Fibroblast of skin of abdomen (primary cell): ENCODE results near the gene PSAP.
"Not testable (repeated sequence)": the region's sequence is repeated elsewhere in the genome, so short reads cannot be mapped to it uniquely, and the experiment has no call there.

Source experiments
- DNase-seq: peaks from one replicate; pipeline ENCODE4 v3.0.0-alpha.2; 2013

PSAP gene

GRCh38 chr10:71873582-71874211 lies 22.6 kb upstream of the PSAP start:
- DNase-seq: no peak

- not testable (repeated sequence) for DNase-seq
Measured at GRCh38 chr10:71869601-71870000, 18.6 kb upstream of the PSAP start.

- peak; percentile 61 for DNase-seq
Measured at GRCh38 chr10:71868192-71868697, 17.2 kb upstream of the PSAP start.

- no peak for DNase-seq
Measured at GRCh38 chr10:71865561-71866041, 14.6 kb upstream of the PSAP start.

- DNase-seq: peak; percentile 82
Measured at GRCh38 chr10:71864911-71865361, 13.9 kb upstream of the PSAP start.

- DNase-seq: no peak
Measured at GRCh38 chr10:71863203-71863602, 12.2 kb upstream of the PSAP start.

GRCh38 chr10:71860243-71861029 lies 9.4 kb upstream of the PSAP start:
- peak; percentile 100 for DNase-seq

- DNase-seq: no peak
Measured at GRCh38 chr10:71857934-71858890, 7.2 kb upstream of the PSAP start.

- no peak for DNase-seq
Measured at GRCh38 chr10:71856619-71857018, 5.6 kb upstream of the PSAP start.

- DNase-seq: peak; percentile 20
Measured at GRCh38 chr10:71854031-71854430, 3.0 kb upstream of the PSAP start.

GRCh38 chr10:71852355-71852937 lies 1.4 kb upstream of the PSAP start:
- DNase-seq: no peak

- not testable (repeated sequence) for DNase-seq
Measured at GRCh38 chr10:71851465-71852095, 529 bp upstream of the PSAP start.

- DNase-seq: no peak
Measured at GRCh38 chr10:71850021-71850742, 869 bp downstream of the PSAP start.

GRCh38 chr10:71849461-71849908 lies 1.6 kb downstream of the PSAP start:
- no peak for DNase-seq

- DNase-seq: no peak
Measured at GRCh38 chr10:71848325-71849275, 2.5 kb downstream of the PSAP start.

GRCh38 chr10:71847418-71847817 lies 3.6 kb downstream of the PSAP start:
- DNase-seq: no peak

GRCh38 chr10:71846816-71847215 lies 4.2 kb downstream of the PSAP start:
- DNase-seq: no peak

GRCh38 chr10:71845410-71846405 lies 5.3 kb downstream of the PSAP start:
- no peak for DNase-seq
